Middle frontal gyrus (tissue), 1 donor: ENCODE results near the gene RPS29.
"Not testable (repeated sequence)": the region's sequence is repeated elsewhere in the genome, so short reads cannot be mapped to it uniquely, and the experiment has no call there.

ENCODE experiments used
- DNase-seq: peaks from one replicate; pipeline ENCODE4 v3.0.0-alpha.2; 2015; ENCODE audit warnings: low spot score; ENCODE audit errors: extremely low spot score

RPS29 gene

DNA sequence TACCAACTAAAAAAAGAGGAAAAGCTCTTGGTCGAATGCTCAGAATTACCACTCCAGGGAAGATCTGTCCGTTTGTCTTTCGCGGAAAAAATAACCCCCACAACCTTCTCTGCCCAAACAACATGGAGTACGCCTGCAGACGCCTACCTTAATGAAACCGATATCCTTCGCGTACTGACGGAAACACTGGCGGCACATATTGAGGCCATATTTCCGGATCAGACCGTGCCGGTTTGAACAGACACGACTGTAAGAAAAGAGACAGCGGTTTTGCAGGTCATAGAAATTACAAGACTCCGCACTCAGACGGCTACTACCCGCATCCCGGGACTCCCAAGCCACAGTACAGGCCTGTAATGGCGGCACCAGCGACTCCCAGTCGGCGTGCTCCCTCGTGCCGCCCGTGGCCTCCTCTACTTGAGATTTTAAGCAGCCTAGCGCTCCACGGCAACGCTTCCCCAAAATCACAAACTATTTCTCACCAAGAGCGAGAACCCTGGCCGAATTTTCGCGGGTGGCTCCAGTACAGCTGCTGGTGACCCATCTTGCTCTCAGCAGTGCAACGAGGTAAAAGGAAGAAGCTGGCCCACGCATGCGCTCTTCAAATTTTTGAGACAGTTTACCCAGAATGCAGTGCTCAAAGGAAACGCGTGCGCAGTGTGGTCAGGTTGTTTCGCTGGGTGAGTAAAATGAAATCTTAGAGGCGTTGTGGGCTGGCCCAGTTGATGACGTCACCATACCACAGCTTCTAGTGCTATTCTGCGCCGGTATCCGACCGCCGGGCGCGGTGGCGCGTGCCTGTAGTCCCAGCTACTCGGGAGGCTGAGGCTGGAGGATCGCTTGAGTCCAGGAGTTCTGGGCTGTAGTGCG lies at the start of gene RPS29:
TSS of gene RPS29 (minus strand) at position 578 of the 870 bp plus-strand sequence. CDS start at position 544, 34 bp downstream.
- DNase-seq: peak; percentile 97

DNA sequence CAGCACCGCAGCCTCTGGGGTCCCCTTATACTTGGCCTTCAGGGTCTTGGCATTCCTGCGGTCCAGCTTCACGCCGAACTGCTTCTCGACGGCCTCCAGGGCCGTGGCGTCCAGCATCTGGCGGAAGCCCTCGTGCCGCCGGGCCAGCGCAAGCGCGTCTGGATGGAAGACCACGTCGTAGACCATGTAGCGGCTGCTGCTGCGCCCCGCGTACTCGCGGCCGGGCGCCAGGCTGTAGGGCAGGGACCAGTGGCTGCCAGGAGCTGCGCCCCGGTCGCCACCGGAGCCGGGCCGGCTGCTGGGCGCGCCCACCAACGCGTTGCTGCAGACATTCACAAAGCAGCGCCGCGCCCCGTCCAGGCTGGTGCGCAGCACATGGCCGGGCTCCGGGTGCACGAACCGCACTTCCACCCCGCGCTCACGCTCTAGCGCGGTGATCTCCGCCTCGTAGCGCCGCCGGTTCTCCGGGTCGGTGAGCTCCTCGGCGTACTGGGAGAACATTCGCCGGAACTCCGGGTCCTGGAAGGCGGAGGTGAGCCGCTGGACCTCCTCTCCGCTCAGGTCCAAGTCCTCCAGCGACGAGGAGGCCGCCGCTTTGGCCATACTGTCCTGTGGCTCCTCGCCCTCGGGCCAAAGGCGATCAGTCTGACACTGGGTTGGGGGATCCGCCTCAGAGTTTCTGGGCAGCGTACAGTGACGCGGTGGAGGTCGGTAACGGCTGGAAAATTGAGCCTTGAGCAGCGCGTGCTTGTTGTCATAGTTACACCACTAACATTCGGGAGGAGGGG lies 48.6 kb upstream of the RPS29 start, which contains the start of gene DNAAF2:
TSS of gene DNAAF2 (minus strand) at position 698 of the 788 bp plus-strand sequence. CDS start at position 603, 95 bp downstream.
- no peak for DNase-seq

DNA sequence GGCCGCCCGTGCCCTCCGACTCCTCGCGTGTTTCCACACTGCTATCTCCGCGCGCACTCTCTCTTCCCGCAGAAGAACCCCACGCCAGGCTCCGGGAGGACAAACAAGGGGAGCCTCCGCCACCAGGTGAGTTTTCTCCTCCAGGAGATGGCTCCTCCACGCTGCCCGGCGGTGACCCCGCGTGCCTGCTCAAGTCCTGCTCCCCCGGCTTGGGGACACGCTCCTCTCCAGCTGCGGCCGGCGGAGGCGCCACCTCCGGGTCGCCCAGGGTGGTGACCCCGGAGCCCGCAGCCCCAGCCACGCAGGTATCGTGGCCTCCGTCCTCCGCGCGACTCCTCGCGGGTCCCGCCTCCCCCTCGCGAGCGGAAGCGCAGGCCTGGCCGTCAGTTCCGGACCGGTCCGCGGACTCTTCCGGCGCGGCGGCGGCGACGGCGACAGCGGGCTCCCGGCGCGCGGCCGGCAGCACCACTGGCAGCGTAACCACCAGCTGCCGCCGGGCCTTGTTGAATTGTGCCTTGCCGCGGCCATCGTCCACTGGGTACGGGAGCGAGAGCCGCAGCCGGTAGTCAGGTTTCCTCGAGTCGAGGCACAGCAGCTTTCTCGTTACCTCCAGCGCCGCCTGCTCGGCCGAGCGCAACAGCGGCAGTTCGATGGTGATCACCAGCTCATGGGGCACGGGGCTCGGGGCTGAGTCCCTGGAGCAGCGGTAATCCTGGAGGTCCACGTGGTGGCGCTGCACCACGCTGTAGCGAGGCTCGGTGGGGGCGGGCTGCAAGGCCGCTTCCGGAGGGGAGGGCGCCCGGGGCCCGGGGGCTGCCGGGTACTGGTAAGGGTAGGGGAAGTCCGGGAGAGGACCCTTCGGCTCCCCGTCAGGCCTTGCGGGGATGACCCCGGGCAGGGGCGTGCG lies 47.7 kb upstream of the RPS29 start:
- DNase-seq: peak; percentile 89

DNA sequence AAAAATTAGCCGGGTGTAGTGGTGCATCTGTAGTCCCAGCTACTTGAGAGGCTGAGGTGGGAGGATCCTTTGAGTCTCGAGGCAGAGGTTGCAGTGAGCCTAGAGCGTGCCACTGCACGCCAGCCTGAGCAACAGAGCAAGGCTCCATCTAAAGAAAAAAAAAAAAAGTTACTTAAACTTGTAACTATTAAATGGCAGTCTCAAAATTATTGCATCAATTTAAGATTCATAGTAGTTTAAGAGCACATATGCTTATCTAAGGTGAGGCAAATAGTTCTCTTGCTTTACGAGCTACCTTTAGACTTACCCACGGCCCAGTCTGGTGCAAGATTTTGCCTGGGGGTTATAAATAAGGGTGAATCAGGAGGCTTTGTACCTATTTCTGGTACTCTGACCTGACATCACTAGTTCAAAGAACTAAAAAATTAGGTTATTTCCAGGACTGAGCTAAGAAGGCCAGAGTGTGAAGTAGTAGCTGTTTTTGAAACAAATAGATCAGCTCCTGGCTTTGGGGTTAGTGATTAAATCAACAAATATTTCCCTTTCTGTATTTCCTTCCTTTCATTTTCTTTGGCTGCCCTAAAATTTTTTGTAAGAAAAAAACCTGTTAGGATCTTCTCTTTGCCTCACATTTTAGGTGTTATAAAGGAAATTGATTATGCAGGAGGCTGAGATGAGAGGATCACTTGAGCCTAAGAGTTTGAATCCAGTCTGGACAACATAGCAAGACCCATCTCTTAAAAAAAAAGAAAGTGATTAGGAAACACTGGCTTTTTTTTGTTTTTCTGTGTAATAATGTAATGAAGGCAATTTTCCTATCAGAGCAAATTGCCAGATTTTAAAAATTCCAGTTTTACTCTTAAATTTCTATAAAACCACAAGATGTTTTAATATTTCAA lies 38.0 kb upstream of the RPS29 start:
- DNase-seq: no peak

DNA sequence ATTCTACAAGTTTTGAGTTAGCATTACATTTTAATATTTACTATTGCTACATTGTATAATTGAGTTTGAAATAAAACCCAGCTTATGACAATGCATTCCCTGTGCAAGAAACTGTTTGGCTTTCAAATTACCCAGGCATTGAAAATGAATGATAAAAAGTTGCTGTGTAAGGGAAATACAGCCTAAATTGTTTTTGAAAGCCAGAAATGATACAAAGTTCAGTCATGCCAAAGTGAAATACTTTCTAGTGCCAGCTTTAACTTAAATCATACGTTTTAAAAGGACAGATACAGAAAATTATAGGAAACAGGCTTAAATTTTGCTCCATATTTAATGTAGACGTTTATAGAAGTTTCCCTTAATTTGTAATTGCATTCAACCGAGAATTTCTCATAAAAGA lies 37.2 kb upstream of the RPS29 start:
- no peak for DNase-seq

DNA sequence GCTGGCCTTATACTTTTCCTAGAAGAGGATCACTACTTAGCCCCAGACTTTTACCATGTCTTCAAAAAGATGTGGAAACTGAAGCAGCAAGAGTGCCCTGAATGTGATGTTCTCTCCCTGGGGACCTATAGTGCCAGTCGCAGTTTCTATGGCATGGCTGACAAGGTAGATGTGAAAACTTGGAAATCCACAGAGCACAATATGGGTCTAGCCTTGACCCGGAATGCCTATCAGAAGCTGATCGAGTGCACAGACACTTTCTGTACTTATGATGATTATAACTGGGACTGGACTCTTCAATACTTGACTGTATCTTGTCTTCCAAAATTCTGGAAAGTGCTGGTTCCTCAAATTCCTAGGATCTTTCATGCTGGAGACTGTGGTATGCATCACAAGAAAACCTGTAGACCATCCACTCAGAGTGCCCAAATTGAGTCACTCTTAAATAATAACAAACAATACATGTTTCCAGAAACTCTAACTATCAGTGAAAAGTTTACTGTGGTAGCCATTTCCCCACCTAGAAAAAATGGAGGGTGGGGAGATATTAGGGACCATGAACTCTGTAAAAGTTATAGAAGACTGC lies 35.9 kb upstream of the RPS29 start:
- DNase-seq: no peak

DNA sequence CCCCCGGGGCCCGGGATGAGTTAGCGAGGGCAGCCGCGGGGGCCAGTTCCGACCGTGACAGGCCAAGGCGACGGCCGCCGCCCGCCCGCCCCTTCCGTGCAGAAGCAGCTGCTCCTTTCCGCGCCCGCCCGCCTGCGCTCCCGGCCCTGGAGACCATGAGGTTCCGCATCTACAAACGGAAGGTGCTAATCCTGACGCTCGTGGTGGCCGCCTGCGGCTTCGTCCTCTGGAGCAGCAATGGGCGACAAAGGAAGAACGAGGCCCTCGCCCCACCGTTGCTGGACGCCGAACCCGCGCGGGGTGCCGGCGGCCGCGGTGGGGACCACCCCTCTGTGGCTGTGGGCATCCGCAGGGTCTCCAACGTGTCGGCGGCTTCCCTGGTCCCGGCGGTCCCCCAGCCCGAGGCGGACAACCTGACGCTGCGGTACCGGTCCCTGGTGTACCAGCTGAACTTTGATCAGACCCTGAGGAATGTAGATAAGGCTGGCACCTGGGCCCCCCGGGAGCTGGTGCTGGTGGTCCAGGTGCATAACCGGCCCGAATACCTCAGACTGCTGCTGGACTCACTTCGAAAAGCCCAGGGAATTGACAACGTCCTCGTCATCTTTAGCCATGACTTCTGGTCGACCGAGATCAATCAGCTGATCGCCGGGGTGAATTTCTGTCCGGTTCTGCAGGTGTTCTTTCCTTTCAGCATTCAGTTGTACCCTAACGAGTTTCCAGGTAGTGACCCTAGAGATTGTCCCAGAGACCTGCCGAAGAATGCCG lies 35.1 kb upstream of the RPS29 start:
- DNase-seq: no peak

DNA sequence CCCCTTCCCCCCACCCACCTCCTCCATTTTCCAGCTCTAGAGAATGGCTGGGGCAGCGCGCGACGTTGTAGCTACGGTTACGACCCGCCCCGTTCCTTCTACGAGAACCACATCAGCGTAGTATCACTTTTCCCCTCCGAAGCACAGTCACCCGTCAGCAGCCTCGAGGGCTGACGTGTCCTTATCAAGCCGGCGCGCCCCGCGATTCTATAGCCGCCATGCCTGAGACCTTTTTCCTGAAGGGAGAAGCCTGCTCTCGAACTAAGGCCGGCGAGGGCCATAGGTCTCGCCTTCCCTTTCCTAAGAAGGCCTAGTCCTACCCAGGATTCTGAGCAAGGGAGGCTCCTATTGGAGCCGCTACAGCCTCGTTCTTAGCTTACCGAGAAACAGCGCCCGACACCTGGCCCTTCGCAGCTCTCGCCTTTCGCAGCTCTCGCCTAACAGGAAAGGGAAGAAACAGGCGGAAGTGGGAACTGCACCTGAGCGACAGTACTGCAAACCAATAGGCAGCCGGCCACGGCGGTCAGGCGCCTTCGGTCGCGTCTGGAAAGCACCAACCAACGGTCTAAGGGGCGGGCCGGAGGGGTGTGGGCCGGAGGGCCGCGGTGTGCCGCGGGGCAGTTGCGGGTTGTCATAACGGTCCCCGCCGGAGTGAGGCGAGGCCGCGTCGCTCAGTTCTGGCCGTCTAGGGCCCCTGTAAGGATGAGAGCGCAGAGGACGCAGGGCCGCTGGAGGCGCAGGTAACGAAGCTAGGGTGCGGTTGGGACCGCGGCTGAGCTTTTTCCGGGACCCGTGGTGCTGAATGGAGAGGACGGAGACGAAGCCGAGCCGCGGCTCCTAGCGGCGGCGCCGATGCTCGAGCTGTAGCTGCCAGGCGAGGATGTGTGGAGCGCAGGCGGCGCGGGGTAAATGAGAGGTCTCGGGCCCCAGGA lies 34.3 kb upstream of the RPS29 start, which contains the start of the genes MGAT2 and RPL36AL:
TSS of gene MGAT2 (plus strand) at position 618 of the 932 bp plus-strand sequence. CDS start 470 bp downstream, outside the sequence.
TSS of gene RPL36AL (minus strand) at position 445 of the 932 bp plus-strand sequence. CDS start 1,522 bp downstream, outside the sequence.
- DNase-seq: peak; percentile 92

DNA sequence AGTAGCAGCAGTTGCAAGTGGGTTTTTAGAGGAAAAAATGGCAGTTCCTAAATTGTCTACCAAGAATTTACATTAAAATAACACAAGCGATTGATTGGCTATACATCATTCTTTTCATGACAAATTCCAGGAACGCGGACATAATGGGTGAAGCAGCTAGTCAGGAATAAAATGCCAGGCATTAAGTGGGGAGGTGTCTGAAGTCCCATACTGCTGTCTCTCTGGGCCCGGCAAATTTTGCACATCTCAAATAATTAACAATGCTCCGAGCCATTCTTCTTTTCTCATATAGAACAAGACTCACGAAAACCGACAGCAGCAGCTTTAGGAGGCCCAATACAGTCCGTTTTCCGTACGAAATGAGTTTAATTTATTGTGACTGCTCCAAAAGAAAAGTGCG lies 33.5 kb upstream of the RPS29 start:
- DNase-seq: no peak

DNA sequence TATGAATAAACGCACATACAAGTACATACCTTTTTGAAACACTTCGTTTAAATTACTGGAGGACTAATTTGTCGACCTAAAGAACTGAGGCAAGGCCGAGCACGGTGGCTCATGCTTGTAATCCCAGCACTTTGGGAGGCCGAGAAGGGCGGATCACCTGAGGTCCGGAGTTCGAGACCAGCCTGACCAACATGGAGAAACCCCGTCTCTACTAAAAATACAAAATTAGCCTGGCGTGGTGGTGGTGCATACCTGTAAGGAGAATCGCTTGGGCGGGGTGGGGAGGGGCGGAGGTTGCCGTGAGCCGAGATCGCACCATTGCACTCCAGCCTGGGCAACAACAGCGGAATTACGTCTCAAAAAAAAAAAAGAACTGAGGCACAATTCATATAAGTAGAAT lies 33.1 kb upstream of the RPS29 start:
- not testable (repeated sequence) for DNase-seq

DNA sequence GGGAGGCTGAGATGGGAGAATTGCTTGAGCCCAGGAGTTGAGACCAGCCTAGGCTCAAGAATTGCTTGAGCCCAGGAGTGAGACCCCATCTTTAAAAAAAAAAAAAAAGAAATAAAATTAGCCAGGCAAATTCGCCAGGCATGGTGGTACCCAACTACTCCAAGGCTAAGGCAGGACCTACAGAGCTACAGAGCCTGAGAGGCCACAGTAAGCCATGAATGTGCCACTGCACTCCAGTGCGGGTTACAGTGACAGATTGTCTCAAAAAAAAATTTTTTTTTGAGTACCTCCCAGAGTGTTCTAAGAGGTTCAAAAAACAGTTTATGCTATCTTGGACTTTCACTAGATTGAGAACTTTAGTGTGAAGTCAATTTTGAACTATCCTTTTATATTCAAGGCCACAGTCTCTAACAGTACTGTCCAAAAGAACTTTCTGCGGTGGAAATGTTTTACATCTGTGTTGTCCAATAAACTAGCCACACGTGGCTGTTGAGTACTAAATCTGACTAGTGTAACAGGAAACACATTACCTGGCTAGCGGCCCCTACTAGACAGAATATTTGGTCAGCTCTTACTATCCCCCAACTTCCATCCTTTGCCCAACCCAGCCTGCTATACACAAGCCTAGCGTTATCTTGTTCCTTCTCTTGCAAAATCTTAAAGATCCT lies 31.8 kb upstream of the RPS29 start:
- no peak for DNase-seq

DNA sequence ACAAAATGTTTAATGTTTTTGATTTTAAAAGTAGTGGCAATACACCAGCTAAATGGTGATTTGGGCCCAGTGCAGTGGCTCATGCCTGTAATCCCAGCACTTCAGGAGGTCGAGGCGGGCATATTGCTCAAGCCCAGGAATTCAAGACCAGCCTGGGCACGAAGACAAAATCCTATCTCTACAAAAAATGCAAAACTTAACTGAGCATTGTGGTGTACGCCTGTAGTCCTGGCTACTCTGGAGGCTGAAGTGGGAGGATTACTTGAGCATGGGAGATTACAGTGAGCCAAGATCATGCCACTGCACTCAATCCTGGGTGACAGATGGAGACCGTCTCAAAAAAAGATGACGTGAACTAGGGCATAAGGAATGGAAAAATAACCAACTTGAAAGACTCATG lies 29.6 kb upstream of the RPS29 start:
- no peak for DNase-seq

DNA sequence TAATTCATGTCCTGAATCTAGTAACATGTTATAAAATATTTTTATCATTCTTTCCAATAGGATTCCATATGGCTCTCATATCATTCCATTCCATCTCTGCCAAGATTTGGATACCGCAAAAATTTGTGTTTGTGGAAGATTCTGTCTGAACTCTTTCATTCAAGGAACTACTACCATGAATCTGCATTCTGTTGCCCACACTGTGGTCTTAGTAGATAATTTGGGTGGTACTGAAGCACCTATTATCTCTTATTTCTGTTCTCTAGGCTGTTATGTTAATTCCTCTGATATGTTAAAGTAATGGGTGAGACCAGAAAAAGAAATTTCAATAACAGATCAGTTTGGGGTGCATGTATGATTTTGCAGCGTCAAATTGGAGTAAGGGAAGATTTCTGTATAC lies 28.0 kb upstream of the RPS29 start:
- no peak for DNase-seq

DNA sequence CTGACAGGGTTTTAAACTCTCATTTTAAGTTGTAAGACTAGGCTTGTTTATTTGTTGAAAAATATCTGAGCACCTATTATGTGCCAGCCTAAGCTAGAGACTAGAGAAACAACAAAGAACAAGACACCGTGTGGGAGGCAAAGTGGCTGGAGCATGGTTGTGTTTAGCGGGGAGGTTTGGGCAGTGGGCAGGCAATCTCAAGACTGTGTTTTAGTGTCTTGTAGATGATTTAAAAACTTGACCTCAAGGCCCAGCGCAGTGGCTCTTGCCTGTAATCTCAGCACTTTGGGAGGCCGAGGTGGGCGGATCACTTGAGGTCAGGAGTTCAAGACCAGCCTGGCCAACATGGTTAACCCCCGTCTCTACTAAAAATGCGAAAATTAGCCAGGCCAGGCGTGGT lies 26.5 kb upstream of the RPS29 start:
- DNase-seq: no peak

DNA sequence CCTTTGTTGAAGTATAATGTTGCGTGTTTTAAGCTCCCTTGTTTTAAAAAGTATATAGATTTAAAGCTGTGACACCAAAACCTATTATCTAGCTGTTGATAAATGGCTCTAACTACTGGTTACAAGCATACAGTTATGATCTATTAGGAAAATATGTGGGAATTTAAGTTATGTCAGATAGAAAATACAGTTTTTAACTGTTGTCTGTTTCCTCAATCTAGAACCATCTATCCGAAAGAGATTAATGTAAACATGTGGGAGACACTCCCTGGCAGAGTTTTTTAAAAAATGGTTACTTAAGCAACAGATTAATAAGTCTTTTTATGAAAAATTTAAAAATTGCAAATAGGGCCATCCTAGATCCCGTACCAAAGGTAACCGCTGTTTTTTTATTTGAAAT lies 26.1 kb upstream of the RPS29 start:
- DNase-seq: no peak

DNA sequence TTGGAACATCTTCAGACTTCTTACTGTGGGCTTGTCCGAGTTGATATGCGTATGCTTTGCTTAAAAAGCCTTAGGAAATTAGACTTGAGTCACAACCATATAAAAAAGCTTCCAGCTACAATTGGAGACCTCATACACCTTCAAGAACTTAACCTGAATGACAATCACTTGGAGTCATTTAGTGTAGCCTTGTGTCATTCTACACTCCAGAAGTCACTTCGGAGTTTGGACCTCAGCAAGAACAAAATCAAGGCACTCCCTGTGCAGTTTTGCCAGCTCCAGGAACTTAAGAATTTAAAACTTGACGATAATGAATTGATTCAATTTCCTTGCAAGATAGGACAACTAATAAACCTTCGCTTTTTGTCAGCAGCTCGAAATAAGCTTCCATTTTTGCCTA lies 21.4 kb upstream of the RPS29 start:
- no peak for DNase-seq
